Measurements from ENCODE around the gene ITCH.
"Not testable (repeated sequence)": the region's sequence is repeated elsewhere in the genome, so short reads cannot be mapped to it uniquely, and the experiment has no call there.

Gene ITCH

DNA sequence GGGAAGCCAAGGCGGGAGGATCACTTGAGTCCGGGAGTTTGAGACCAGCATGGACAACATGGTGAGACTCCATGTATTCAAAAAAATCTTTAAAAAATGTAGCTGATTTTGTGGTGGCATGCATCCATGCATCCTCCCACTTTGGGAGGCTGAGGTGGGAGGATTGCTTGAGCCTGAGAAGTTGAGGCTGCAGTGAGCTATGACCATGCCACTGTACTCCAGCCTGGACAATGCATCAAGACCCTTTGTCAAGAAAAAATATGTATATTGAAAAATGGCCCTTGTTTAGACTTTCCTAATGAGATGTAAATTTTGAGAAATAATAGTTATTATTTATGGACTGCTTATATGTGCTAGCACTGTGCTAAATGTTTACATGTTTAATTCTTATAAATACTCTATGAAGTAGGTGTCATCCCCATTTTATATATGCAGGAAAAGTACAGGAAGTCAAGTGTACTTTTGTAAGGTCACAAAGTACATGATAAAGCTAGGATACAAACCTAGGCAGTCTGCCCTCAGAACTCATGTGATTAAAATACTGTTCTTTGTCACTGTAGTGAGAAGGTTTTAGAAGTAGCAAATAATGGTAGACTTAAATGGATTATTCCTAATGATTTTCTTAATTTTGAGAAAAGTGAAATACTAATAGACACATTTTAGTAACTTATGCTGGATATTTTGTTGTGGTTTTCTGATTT lies 58.8 kb downstream of the ITCH start:
- DNase-seq = no peak

DNA sequence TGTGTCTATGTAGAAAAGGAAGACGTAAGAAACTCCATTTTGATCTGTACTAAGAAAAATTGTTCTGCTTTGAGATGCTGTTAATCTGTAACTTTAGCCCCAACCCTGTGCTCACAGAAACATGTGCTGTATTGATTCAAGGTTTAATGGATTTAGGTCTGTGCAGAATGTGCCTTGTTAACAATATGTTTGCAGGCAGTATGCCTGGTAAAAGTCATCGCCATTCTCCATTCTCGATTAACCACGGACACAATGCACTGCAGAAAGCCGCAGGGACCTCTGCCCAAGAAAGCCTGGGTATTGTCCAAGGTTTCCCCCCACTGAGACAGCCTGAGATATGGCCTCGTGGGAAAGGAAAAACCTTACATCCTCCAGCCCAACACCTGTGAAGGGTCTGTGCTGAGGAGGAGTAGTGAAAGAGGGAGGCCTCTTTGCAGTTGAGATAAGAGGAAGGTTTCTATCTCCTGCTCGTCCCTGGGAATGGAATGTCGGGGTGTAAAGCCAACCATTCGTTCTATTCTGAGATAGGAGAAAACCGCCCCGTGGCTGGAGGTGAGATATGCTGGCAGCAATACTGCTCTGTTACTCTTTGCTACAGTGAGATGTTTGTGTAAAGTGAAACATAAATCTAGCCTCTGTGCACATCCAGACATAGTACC lies 62.1 kb downstream of the ITCH start:
- not testable (repeated sequence) for DNase-seq

DNA sequence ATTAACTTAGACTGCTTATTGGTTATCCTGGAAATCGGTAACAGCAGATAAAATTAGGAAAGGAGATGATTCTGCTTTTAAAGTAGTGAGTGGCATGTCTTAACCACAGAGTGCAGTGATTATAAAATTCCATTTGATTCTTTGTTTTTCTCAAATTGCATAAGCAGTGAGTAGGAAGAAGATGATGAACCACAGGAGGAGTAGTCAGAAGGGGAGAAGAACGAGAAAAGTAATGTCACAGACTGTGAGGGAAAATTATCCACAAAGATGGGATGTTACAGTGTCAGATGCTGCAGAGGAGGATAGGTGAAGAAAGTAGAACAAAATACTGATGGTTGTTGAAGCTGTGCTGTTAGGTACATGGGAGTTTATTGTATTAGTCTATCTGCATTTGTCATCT lies 63.0 kb downstream of the ITCH start:
- DNase-seq = no peak

DNA sequence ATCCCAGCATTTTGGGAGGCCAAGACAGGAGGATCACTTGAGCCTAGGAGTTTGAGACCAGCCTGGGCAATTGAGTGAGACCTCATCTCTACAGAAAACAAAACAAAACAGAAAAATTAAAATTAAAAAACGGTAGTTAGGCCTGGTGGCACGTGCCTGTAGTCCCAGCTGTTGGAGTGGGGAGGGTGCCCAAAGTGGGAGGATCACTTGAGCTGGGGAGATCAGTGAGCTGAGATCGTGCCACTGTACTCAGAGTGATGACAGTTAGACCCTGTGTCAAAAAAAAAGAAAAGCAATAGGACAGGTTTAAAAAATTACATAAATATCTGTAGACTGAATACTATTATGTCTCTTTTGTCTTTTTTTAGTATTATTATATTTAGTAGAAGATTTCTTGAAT lies 64.3 kb downstream of the ITCH start:
- no peak for DNase-seq

DNA sequence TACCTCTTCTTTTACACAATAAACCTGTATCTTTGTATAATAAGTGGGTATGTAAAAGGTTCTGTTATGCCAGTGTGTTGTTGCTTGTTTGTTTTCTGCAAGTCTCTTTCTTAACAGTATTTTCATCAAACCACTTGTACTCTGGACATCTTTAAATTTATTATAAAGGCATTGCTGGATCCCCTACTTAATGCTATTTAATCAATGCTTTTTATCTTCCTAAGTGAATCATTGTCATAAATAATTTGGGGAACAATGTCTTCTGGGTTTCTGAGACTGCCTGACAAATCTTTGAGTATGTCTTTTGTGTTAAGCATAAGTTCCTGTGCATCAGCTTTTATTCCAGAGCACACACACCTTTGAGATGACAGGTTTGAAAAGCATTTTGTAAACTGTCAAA lies 64.7 kb downstream of the ITCH start:
- DNase-seq = no peak

DNA sequence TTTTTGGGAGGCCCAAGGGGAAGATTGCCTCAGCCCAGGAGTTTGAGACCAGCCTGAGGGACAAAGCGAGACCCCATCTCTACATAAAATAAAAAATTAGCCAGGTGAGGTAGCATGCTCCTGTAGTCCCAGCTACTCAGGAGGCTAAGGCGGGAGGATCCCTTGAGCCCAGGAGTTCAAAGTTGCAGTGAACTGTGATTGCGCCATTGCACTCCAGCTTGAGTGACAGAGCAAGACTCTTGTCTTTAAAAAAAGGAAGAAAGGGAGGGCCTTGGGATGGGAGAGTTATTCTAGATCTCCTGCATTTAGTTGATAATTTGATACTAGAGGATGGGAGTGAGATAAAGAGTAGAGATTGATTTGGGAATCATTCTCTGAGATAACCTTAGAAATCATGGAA lies 68.1 kb downstream of the ITCH start:
- DNase-seq = no peak

DNA sequence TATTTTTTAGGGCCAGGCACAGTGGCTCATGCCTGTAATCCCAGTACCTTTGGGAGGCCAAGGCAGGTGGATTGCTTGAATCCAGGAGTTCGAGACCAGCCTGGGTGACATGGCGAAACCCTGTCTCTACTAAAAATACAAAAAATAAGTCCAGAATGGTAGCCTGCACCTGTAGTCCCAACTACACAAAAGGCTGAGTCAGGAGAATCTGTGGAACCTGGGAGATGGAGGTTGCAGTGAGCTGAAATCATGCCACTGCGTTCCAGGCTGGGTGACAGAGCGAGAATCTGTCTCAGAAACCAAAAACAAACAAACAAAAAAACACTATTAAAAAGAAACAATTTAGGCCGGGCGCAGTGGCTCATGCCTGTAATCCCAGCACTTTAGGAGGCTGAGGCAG lies 69.6 kb downstream of the ITCH start:
- DNase-seq = not testable (repeated sequence)

DNA sequence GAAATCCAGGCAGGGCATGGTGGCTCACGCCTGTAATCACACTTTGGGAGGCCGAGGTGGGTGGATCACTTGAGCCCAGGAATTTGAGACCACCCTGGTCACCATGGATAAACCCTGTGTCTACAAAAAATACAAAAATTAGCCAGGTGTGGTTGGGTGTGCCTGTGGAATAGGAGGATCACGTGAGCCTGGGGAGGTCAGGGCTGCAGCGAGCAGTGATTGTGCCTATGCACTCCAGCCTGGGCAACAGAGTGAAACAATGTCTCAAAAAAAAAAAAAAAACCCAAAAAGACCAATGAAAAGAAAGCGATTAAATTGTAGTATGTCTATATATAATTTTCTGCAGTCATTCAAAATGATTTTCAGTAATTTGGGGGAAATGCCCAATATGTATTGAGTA lies 70.3 kb downstream of the ITCH start:
- no peak for DNase-seq

DNA sequence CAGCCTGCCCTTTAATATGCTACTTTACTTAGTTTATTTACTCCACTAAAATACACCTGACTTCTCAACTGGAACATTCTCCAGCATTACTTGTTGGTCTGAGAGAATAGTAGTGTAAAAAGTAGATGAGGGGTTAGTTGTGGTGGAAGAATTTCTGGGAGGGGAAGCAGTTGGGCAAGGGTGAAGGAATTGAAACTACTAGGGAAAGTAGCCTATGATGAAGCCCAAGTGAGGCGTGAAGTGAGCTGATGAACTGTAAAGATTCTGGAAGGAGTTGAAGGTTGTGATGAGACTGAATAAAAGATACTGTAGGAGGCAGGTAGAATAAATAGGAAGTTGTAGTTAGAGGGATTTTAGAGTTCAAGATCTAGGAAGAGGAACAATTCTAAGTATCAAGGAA lies 72.5 kb downstream of the ITCH start:
- no peak for DNase-seq

DNA sequence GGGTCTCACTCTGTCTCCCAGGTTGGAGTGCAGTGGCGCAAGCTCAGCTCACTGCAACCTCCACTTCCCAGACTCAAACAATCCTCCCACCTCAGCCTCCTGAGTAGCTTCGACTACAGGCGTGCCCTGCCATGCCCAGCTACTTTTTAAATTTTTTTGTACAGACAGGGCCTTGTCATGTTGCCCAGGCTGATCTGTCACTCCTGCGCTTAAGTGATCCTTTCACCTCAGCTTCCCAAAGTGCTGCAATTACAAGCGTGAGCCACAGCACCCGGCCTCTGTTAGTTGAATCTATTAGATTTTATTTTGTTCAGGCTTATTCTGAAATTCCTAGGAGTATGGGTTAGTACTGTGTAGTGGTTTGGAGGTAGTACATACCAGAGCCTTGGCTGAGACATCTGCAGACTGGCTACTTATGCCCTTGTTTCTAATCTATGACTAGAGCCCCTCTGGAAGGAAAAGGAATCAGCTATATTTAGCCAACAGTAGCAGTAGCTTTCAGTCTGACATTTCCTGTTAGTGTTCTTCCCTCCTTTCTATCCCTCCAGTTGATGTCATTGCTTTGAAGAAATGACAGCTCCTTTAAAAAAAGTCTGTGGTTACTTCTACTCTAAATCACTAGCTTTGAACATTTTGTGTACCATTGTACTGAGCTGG lies 74.4 kb downstream of the ITCH start:
- DNase-seq = no peak

DNA sequence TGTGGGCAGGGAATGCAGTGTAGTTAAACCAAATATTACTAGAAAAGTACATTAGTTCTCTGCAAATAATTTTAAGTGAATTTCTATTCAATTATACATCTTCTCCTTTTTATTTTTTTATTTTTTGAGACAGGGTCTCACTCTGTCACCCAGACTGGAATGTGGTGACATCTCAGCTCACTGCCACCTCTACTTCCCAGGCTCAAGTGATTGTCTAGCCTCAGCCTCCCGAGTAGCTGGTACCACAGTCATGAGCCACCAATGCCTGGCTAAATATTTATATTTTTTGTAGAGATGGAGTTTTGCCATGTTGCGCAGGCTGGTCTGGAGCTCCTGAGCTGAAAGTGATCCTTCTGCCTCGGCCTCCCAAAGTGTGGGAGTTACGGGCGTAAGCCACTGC lies 76.1 kb downstream of the ITCH start:
- no peak for DNase-seq

DNA sequence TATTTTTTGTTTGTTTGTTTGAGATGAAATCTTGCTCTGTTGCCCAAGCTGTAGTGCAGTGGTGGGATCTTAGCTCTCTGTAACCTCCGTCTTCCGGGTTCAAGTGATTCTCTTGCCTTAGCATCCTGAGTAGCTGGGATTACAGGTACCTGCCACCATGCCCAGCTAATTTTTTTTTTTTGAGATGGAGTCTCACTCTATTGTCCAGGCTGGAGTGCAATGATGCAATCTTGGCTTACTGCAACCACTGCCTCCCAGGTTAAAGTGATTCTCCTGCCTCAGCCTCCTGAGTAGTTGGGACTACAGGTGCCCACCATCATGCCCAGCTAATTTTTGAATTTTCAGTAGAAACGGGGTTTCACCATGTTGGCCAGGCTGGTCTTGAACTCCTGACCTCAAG lies 78.3 kb downstream of the ITCH start:
- not testable (repeated sequence) for DNase-seq

DNA sequence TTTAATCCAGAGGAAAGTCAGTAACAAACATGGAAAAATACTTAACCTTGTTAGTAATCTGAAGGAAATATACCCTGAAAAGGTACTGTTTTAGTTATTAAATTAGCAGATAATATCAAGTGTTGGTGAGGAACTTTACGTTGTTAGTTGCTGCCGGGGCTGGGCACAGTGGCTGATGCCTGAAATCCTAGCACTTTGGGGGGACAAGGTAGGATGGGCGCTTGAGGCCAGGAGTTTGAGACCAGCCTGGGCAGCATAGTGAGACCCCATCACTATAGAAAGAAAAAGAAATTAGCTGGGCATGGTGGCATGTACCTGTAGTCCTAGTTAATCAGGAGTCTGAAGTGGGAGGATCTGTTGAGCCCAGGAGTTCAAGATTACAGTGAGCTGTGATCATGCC lies 80.5 kb downstream of the ITCH start:
- DNase-seq = no peak

DNA sequence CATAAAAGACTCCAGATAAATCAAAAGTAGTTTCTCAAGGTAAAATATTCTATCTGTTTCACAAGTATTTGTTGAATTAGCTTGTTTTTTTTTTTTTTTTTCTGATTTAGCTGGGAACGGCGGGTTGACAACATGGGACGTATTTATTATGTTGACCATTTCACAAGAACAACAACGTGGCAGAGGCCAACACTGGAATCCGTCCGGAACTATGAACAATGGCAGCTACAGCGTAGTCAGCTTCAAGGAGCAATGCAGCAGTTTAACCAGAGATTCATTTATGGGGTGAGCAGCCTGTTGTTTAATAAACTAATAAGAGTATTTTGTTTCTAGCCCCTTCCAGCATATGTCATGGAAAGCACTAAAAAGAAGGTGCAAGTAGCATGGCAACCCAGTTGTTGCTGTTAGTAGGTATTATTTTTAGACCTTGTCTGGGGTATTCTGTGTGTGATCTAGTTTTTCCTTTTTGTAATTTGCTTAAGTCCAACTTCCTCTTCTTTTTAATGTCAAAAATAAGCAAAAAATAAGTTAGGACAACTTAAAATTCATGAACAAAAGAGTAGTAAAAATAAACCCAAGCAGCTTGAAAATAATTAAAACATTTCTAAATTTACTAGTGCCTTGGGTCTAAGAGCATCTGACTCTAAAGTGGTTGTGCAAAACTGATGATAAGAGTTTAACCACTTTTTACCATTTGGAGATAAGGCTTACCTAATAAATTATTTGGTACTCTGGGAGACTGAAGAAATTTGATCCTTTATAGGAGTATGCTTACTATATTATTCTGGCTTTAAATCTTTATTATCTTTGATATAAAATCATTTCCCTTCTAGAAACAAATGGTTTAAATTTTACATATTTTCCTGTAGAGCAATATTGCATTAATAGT lies 82.3 kb downstream of the ITCH start:
- DNase-seq = peak; percentile 12

DNA sequence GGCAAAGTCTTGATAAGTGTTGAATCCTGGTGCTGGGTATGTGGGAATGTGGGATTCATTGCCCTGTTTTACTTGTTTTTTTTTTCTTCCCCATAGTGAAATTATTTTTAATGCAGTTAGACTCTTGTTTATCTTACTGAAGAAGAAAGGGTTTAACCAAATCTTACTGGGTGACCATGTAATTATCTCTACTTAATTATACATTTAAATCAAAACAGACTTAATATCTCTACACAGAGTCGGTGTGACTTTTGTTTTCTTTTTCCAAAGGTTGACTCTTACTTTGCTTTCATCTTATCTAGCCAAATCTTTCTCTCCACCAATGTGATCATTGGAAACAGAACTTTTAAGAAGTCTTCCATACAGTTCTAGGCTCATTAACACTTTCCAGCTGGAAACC lies 85.4 kb downstream of the ITCH start:
- DNase-seq = no peak

DNA sequence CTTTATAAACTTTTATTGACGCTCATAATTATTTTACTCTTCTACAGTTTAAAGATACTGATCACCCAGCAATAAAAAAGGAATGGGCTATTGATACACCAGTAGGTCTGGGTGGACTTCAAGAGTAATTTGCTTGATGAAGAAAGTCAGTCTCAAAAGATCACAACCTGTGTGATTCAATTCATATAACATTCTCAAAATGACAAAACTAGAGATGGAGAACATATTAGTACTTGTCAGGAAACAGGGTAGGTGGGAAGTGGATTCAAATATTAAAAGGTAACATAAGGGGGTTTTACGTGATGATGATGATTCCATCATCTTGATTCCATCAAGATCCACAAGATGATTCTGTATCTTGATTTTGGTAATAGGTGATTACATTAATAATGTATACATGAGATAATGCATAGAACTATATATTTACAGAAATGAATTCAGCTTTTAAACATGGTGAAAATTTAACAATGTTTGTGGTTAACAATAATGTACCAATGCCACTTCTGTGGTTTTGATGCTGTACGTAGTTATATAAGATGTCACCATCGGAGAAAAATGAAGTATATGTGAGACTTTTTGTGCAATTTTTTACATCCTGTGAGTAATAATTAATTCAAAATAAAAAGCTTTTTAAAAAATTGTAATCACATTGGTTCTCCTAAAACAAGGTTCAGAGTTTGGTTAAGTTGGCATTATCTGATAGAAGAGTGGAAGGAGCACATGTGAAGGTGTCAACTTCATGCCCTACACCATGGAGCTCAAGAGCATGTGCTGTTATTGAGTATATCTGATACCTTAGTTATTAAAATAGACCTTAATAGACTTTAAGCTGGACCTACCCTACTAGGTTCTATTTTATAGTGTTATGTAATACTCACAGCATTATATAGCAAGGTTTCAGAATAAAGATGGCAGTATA lies 86.9 kb downstream of the ITCH start:
- DNase-seq = no peak

DNA sequence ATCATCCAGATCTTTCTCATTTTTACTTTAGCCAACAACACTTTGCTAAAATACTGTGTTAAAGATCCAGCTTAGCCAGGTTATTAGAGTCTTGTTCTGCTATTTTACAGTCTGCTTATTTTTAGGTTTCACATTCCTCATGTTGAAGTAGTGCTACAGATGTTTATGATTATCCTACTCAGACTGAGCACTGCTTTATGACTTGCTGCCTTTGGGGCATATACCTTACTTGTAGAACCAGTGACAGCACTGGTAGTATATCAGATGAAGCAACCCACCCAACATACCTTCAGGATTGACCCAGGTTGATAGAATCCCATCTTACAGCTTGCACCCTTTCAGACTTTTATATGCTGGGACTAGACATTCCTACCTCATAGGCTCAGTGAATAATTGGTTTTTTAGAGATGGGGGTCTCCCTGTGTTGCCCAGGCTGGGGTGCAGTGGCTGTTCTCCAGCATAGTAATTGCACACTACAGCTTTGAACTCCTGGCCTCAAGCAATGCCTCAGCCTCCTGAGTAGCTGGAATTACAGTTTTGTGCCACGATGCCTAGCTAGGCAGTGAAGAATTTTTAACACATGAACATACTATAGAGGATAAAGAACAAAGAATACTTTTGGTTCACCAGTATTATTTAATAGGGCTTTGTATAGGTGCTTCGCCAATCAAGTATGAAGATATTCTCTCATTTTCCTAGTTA lies 89.4 kb downstream of the ITCH start:
- DNase-seq = no peak

DNA sequence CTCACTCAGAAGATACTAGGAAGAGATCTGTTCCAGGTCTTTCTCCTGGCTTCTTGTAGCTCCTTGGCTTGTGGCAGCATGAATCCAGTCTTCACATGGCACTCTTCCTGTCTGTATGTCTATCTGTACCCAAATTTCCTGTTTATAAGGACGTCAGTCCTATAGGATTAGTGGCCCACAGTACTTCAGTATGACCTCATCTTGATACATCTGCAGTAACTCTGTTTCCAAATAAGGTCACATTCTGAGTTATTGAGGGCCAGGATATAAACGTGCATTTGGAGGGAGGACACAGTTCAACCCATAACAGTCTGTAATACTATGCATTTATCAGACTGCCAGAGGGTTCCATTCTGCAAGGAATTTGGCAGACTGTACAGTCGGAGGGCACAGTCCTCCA lies 95.6 kb downstream of the ITCH start:
- DNase-seq = no peak

DNA sequence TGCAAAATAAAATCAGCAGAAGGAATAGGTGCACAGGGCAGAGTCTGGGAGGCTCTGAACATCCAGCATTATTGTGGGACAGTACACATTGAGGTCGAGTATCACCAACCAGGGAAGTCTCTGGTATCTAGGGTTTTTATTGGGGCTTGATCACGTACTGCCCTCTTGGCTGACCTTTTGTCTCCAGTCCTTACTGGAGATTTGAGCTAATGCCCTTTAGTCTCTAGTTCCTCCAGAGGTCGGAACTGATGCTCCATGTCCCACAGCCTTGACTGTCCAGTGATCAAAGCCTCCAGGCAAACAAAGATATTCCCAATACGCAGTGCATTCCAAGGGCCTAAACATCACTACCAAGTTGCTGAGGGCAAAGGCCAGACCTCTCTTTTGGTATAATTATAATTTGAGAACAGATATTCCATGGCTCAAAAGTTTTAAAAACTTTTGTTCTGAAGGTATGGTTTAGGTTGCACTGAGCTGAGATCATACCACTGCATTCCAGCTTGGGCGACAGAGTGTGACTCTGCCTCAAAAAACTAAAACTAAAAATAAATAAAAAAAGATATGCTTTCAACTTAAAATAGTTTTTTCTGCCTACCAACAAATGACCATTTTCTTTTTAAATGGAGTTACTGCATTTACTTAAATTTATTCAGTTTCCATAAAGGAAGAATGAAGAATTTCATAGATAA lies 96.3 kb downstream of the ITCH start:
- DNase-seq = no peak

DNA sequence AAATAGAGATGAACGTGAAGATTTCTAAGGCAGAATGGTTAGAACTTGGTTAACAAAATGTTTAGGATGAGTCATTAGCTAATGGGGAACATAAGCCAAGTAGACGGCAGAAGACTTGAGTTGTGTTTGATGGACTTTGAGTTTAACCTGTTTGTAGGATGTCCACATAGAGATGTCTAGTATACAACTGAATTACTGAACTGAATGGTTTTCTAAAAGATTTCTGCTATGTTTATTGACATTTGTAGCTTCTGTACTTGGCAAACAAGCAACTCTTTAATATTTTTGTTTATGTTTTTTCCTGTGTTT lies 98.7 kb downstream of the ITCH start:
- DNase-seq = no peak

DNA sequence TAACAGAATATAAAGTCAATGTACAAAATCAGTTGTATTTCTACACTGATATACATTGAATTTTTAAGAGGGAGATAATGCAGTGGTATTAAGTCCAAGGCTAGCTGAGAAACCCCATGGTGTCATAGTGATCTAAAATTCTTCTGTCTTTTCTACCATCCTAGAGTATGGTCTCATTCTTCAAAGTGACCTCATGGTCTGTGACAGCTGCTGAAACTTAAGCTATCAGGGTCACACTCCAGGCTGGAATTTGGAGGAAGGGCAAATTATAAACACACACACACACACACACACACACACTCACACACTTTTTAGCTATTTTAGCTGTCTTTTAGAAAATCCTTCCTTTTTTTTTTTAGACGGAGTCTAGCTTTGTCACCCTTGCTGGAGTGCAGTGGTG lies 105.9 kb downstream of the ITCH start:
- no peak for DNase-seq
